Measurements from ENCODE around the gene RAPGEFL1. TPM values are rescaled to one million over a fixed set of nuclear protein-coding genes. Genes with fewer than 3 reads are reported as not detected.

RAPGEFL1 gene
- total and polyA plus RNA-seq, 2 of the 8 experiments (the other 6 are each of a cell fraction or from before 2014, with no cell fraction given), result 20.0 to 20.2 TPM

DNA sequence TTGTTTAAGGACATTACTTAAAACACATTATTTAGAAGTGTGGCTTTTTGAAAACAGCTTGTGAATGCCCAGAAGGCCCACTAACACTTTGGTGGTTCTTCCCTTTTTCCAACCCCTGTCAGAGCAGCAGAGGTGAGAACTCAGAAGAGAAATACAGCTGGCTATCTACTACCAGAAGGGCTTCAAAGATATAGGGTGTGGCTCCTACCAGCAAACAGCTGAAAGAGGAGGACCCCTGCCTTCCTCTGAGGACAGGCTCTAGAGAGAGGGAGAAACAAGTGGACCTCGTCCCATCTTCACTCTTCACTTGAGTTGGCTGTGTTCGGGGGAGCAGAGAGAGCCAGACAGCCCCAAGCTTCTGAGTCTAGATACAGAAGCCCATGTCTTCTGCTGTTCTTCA lies 6.9 kb upstream of the RAPGEFL1 start:
- POLR2A ChIA-PET (ENCODE audit: partially characterized antibody), result interaction anchor here (0.6 to 3.6 kb wide), 7 partner anchors 9 to 145 kb away, joined by 3 to 22 read pairs (median 4); partner anchors contain the start of genes CASC3 and MSL1
- no peak overlapping the region for H3K56ac ChIP-seq (replicated peaks; ENCODE audit: insufficient read length, low read depth, low read length)
- no peak overlapping the region for H3K4ac ChIP-seq (replicated peaks; ENCODE audit: insufficient read length, low read depth, low read length)
- H3K36me3 ChIP-seq (ENCODE audit: control insufficient read depth in 2 of 4, insufficient read depth in 4 of 4, low read length in 3 of 4), result peaks cover 40 to 75% (median 62%) of the 10 kb centered on the region in 4 experiments
- no peak overlapping the region for H3K9ac ChIP-seq (replicated peaks in 1 of 4; ENCODE audit: extremely low read depth in 1 of 4, low read depth in 3 of 4, low read length in 3 of 4)
- TF ChIP-seq ZNF274 (IDR thresholded peaks at IDR 0.05; ENCODE audit: borderline replicate concordance, extremely low read depth, low read length) (no peak), CEBPB (IDR thresholded peaks at IDR 0.05; ENCODE audit: low read depth, low read length) (no peak), POLR2AphosphoS5 (IDR thresholded peaks at IDR 0.05; ENCODE audit: low read depth, low read length) (no peak)
- no peak overlapping the region for H3K27ac ChIP-seq (ENCODE audit: low read depth, low read length)
- H3K27me3 ChIP-seq (replicated peaks in 1 of 4; ENCODE audit: control insufficient read depth in 3 of 4, extremely low read depth in 1 of 4, insufficient read depth in 3 of 4, low read length in 3 of 4), result no peaks in the 10 kb centered on the region
- H3K23me2 ChIP-seq (ENCODE audit: low read depth, low read length), result no peaks in the 10 kb centered on the region
- H4K20me1 ChIP-seq (replicated peaks in 1 of 2; ENCODE audit: control insufficient read depth in 1 of 2, insufficient read depth in 2 of 2, low read length in 2 of 2), result peaks cover 0 to 4% of the 10 kb centered on the region in 2 experiments
- DNase-seq (ENCODE audit: low read depth in 1 of 2, low spot score in 2 of 2) (no peak), FAIRE-seq (no peak)
- H3K79me2 ChIP-seq (ENCODE audit: control insufficient read depth in 1 of 2, insufficient read depth in 2 of 2, low read length in 2 of 2), result no peaks in the 10 kb centered on the region
- CTCF ChIA-PET (ENCODE audit: partially characterized antibody), result interaction anchor here (0.7 to 1.6 kb wide), 5 partner anchors 12 to 111 kb away, joined by 3 to 11 read pairs (median 5); no protein-coding TSS in a partner anchor
- no peak overlapping the region for H4K8ac ChIP-seq (ENCODE audit: extremely low read depth, insufficient read depth, low read length)
- H3K9me3 ChIP-seq (ENCODE audit: insufficient read depth in 2 of 2, low read depth in 1 of 2, low read length in 1 of 2), result no peaks in the 10 kb centered on the region
- H3K4me2 ChIP-seq (ENCODE audit: insufficient read depth in 1 of 2, low read depth in 2 of 2, low read length in 2 of 2), result no peak overlapping the region
- no peak overlapping the region for H3K23ac ChIP-seq (ENCODE audit: insufficient read length)
- 100% methylated on average over 2 of the region's 2 CpGs; no CpG with 5 or more reads in 1 of the 2 experiments for WGBS, 2 experiments (ENCODE audit: extremely low coverage in 1 of 2, insufficient coverage in 1 of 2, insufficient read length in 1 of 2, insufficient replicate concordance in 2 of 2, low coverage in 1 of 2, low lambda C conversion rate in 2 of 2, missing lambda C conversion rate in 1 of 2)
- no peak overlapping the region for H4K91ac ChIP-seq (replicated peaks; ENCODE audit: insufficient read length, low read length)
- H3K4me1 ChIP-seq (replicated peaks in 1 of 4; ENCODE audit: control insufficient read depth in 3 of 4, insufficient read depth in 4 of 4, low read length in 3 of 4), result peaks cover 0 to 6% (median 0%) of the 10 kb centered on the region in 4 experiments; a peak in 2 of 7 replicates
- H4K5ac ChIP-seq (ENCODE audit: insufficient read length, low read depth, low read length), result no peak overlapping the region
- no peaks in the 10 kb centered on the region for H3K79me1 ChIP-seq (ENCODE audit: low read depth, low read length)
- H2AFZ ChIP-seq (ENCODE audit: low read length), result no peak overlapping the region
- no peak overlapping the region for H2BK15ac ChIP-seq (ENCODE audit: low read length)
- no peak overlapping the region for H2BK20ac ChIP-seq (ENCODE audit: low read length)
- no peak overlapping the region for H3K18ac ChIP-seq (ENCODE audit: extremely low read depth, low read length)
- no peak overlapping the region for H2BK12ac ChIP-seq (ENCODE audit: low read depth, low read length)
- no peak overlapping the region for H3K14ac ChIP-seq (ENCODE audit: insufficient read length)
- H2BK120ac ChIP-seq (replicated peaks; ENCODE audit: low read depth, low read length), result no peak overlapping the region
- H2BK5ac ChIP-seq (ENCODE audit: low read depth, low read length), result no peak overlapping the region
- H2AK5ac ChIP-seq (ENCODE audit: low read depth, low read length), result no peak overlapping the region
- H3K4me3 ChIP-seq (ENCODE audit: extremely low read depth in 1 of 4, insufficient read depth in 2 of 4, low read depth in 3 of 4, low read length in 4 of 4), result no peak overlapping the region

Measured in H1 (cell line).